ENCODE results near the gene PACRG. TPM values are rescaled to one million over a fixed set of nuclear protein-coding genes. Genes with fewer than 3 reads are reported as not detected.
A peak's percentile ranks its signal among the peaks of the same experiment; 100 is the strongest.

PACRG gene
- total and polyA plus RNA-seq, 2 of the 8 experiments (the other 6 are each of a cell fraction or from before 2014, with no cell fraction given): 0.44 to 0.54 TPM

GRCh38 chr6:163333701-163334663 lies 606.2 kb downstream of the PACRG start:
- 89% methylated on average over 25 of the region's 26 CpGs; no CpG with 5 or more reads in 1 of the 2 experiments for WGBS, 2 experiments (ENCODE audit: extremely low coverage in 1 of 2, insufficient coverage in 1 of 2, insufficient read length in 1 of 2, insufficient replicate concordance in 2 of 2, low coverage in 1 of 2, low lambda C conversion rate in 2 of 2, missing lambda C conversion rate in 1 of 2)
- TF ChIP-seq MAFK (IDR thresholded peaks at IDR 0.05; ENCODE audit: low read depth, low read length): no peak
- no peak for TF ChIP-seq CREB1 (IDR thresholded peaks at IDR 0.05)
- TF ChIP-seq MAX (IDR thresholded peaks at IDR 0.05): no peak
- TF ChIP-seq JUND (IDR thresholded peaks at IDR 0.05; ENCODE audit: low read length): no peak
- no peak for TF ChIP-seq SP1 (IDR thresholded peaks at IDR 0.05; ENCODE audit: low read depth, low read length)
- TF ChIP-seq GTF2F1 (IDR thresholded peaks at IDR 0.05; ENCODE audit: borderline replicate concordance, low read depth, low read length): no peak
- no peak for TF ChIP-seq POLR2AphosphoS5 (IDR thresholded peaks at IDR 0.05; ENCODE audit: low read depth, low read length)
- no peak for TF ChIP-seq CBX5 (IDR thresholded peaks at IDR 0.05; ENCODE audit: low read depth, low read length)

More at GRCh38 chr6:163333701-163334663, 606.2 kb downstream of the PACRG start:
- Histone ChIP-seq H3K4ac (replicated peaks; ENCODE audit: insufficient read length, low read depth, low read length) (peak overlapping the region; percentile 37), H3K27me3 (replicated peaks in 1 of 4; ENCODE audit: control insufficient read depth in 3 of 4, extremely low read depth in 1 of 4, insufficient read depth in 3 of 4, low read length in 3 of 4) (peaks cover 0 to 10% (median 6%) of the 10 kb centered on the region in 4 experiments; a peak in 3 of 7 replicates), H2BK20ac (ENCODE audit: low read length) (0 out of 2 replicates have a peak overlapping the region, but pooled peaks have one; percentile 80), H4K20me1 (replicated peaks in 1 of 2; ENCODE audit: control insufficient read depth in 1 of 2, insufficient read depth in 2 of 2, low read length in 2 of 2) (no peaks in the 10 kb centered on the region), H2BK12ac (ENCODE audit: low read depth, low read length) (0 out of 2 replicates have a peak overlapping the region, but pooled peaks have one; percentile 50), H3K27ac (ENCODE audit: low read depth, low read length) (no peak overlapping the region), H3K4me1 (replicated peaks in 1 of 4; ENCODE audit: control insufficient read depth in 3 of 4, insufficient read depth in 4 of 4, low read length in 3 of 4) (peaks cover 3 to 22% (median 4%) of the 10 kb centered on the region in 4 experiments), H4K8ac (ENCODE audit: extremely low read depth, insufficient read depth, low read length) (no peak overlapping the region), H2BK120ac (replicated peaks; ENCODE audit: low read depth, low read length) (no peak overlapping the region), H3K23ac (ENCODE audit: insufficient read length) (no peak overlapping the region), H2AK5ac (ENCODE audit: low read depth, low read length) (no peak overlapping the region), H3K9ac (replicated peaks in 1 of 4; ENCODE audit: extremely low read depth in 1 of 4, low read depth in 3 of 4, low read length in 3 of 4) (no peak overlapping the region), H3K79me1 (ENCODE audit: low read depth, low read length) (no peaks in the 10 kb centered on the region), H3K79me2 (ENCODE audit: control insufficient read depth in 1 of 2, insufficient read depth in 2 of 2, low read length in 2 of 2) (no peaks in the 10 kb centered on the region), H3K23me2 (ENCODE audit: low read depth, low read length) (no peaks in the 10 kb centered on the region), H3K36me3 (ENCODE audit: control insufficient read depth in 2 of 4, insufficient read depth in 4 of 4, low read length in 3 of 4) (no peaks in the 10 kb centered on the region), H4K5ac (ENCODE audit: insufficient read length, low read depth, low read length) (no peak overlapping the region), H2BK5ac (ENCODE audit: low read depth, low read length) (no peak overlapping the region), H3K14ac (ENCODE audit: insufficient read length) (no peak overlapping the region), H3K9me3 (ENCODE audit: insufficient read depth in 2 of 2, low read depth in 1 of 2, low read length in 1 of 2) (no peaks in the 10 kb centered on the region), H3K56ac (replicated peaks; ENCODE audit: insufficient read length, low read depth, low read length) (no peak overlapping the region), H3K18ac (ENCODE audit: extremely low read depth, low read length) (no peak overlapping the region), H2AFZ (ENCODE audit: low read length) (no peak overlapping the region), H4K91ac (replicated peaks; ENCODE audit: insufficient read length, low read length) (no peak overlapping the region), H3K4me2 (ENCODE audit: insufficient read depth in 1 of 2, low read depth in 2 of 2, low read length in 2 of 2) (no peak overlapping the region), H2BK15ac (ENCODE audit: low read length) (no peak overlapping the region), H3K4me3 (ENCODE audit: extremely low read depth in 1 of 4, insufficient read depth in 2 of 4, low read depth in 3 of 4, low read length in 4 of 4) (no peak overlapping the region)
- FAIRE-seq: no peak
- ChIA-PET CTCF (ENCODE audit: partially characterized antibody) (interaction anchor here (1.4 kb wide), 1 partner anchor 220 kb away, joined by 4 read pairs; no protein-coding TSS in a partner anchor), POLR2A (ENCODE audit: partially characterized antibody) (no interaction called here)
- DNase-seq (ENCODE audit: low read depth in 1 of 2, low spot score in 2 of 2): no peak
